Measurements from ENCODE around the gene TPCN2. TPM values are rescaled to one million over a fixed set of nuclear protein-coding genes. Genes with fewer than 3 reads are reported as not detected.

TPCN2 gene
- total RNA-seq, 4 donors from 2014 or later = 5.6 to 54.6 (median 17.7) TPM

DNA sequence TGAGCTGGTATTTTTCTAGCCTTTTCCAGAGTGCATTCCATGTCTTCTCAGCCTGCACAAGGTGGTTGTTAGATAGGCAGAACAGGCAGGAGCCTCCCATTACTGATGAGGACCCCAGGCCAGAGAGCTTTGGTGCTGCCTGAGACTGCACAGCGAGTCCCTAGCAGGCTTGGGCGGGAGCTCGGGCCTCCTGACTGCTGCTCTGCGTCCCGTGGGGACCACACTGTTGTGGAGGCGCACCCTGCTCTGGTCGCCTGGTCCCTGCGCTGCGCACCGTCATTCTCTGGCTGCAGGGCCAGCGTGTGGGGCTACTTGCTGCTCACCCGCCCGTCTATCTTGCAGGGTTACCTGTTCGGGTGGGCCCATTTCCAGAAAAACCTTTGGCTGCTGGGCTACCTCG lies 8.5 kb downstream of the TPCN2 start:
- H3K36me3 ChIP-seq = no peaks in the 10 kb centered on the region
- no peak for DNase-seq

DNA sequence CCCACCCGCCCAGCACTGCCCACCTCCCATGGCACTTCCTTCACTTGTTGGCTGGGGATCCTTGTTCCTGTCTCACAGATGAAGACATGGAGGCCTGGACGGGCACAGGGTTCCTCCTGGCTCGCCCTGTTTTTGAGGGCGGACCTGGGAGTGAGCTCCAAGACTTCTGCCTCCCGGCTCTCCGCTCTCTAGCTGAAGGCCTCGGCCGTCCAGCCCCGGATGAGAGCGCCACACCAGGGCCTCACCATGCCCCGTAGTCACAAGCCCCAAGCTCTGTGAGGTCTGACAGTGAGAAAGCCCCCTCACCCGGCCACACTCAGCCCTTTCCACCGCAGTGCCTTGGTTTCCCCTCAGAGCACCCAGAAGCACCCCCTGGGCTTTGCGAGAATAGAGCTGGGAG lies 9.1 kb downstream of the TPCN2 start:
- intact Hi-C loops (cut with DNase I; ENCODE audit: low total_unique reads) = no loop called here
- no peaks in the 10 kb centered on the region for H3K36me3 ChIP-seq

More for the DNA sequence above, 8.5 kb downstream of the TPCN2 start:
- Histone ChIP-seq H3K4me3 (no peak overlapping the region), H3K27ac (no peak overlapping the region), H3K27me3 (no peaks in the 10 kb centered on the region), H3K4me1 (peaks cover 0 to under 1% of the 10 kb centered on the region in 2 donors), H3K9me3 (no peaks in the 10 kb centered on the region)
- intact Hi-C loops (cut with DNase I; ENCODE audit: low total_unique reads) = no loop called here
- TF ChIP-seq POLR2A (IDR thresholded peaks at IDR 0.05) = no peak
- TF ChIP-seq, protein P1, sequence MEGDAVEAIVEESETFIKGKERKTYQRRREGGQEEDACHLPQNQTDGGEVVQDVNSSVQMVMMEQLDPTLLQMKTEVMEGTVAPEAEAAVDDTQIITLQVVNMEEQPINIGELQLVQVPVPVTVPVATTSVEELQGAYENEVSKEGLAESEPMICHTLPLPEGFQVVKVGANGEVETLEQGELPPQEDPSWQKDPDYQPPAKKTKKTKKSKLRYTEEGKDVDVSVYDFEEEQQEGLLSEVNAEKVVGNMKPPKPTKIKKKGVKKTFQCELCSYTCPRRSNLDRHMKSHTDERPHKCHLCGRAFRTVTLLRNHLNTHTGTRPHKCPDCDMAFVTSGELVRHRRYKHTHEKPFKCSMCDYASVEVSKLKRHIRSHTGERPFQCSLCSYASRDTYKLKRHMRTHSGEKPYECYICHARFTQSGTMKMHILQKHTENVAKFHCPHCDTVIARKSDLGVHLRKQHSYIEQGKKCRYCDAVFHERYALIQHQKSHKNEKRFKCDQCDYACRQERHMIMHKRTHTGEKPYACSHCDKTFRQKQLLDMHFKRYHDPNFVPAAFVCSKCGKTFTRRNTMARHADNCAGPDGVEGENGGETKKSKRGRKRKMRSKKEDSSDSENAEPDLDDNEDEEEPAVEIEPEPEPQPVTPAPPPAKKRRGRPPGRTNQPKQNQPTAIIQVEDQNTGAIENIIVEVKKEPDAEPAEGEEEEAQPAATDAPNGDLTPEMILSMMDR (IDR thresholded peaks at IDR 0.05) = no peak

DNA sequence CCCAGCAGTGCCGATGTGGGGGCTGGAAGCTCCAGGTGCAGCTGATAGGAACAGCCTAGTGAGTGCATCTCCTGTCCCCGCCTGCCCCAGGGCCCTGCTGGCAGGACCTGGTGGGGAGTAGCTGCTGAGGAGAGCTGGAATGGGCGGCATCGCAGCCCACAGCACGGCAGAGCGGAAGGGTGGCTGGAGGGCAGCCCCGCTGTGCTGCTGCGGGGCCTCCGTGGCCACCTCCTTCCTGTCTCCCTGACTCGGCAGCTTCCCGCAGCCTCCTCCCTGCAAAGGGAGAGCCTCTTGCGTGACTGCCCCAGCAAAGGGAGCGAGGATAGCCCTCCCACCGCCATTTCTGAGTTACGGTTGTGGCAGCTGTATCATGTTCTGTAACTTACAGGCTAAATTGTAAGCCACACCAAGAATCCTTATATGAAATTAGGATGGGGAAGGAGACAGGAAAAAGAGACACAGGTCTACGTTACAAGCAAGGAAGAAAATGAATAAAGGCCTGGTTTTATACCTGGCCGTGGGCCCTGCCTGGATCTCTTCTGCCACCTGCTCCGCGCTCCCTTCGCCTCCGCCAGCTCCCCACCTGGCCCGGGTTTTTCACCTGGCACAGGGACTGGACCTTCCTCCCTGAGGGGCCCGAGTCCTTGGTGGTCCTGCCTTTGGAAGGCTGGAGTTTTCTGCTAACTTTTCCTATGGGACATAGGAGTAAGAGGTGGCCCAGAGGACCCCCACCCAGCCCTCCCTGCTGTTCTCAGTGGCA lies 10.0 kb downstream of the TPCN2 start:
- TF ChIP-seq, protein P1 (IDR thresholded peaks at IDR 0.05) = no peak
- no peak for TF ChIP-seq POLR2A (IDR thresholded peaks at IDR 0.05)
- no peak overlapping the region for H3K27ac ChIP-seq
- intact Hi-C loops (cut with DNase I; ENCODE audit: low total_unique reads) = no loop called here
- H3K9me3 ChIP-seq = no peaks in the 10 kb centered on the region
- no peaks in the 10 kb centered on the region for H3K27me3 ChIP-seq
- no peak overlapping the region for H3K4me3 ChIP-seq
- H3K4me1 ChIP-seq = no peaks in the 10 kb centered on the region
- H3K36me3 ChIP-seq = no peaks in the 10 kb centered on the region
- DNase-seq = no peak

More for the DNA sequence above, 9.1 kb downstream of the TPCN2 start:
- Histone ChIP-seq H3K27ac (no peak overlapping the region), H3K4me3 (no peak overlapping the region), H3K4me1 (no peaks in the 10 kb centered on the region), H3K27me3 (no peaks in the 10 kb centered on the region), H3K9me3 (no peaks in the 10 kb centered on the region)
- no peak for TF ChIP-seq POLR2A (IDR thresholded peaks at IDR 0.05)
- TF ChIP-seq, protein P1 (IDR thresholded peaks at IDR 0.05) = no peak
- no peak for DNase-seq

DNA sequence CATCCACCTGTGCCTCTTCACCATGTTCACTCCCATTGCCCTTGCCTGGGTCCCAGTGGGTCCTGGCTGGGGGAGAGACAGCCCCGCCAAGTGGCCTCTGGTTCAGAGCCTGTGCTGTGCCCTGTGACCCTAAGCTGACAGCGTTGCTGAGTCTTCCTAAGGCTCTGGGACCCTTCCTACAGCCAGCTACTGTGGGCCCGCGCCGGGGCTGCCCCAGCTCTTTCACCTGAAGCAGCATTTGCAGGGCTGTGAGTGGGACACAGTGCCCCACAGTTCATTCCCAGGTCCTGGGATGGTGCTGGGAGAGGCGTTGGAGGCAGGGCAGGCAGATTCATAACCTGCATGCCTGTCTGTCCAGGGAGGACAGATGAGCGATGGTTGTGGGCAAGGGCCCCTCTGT lies 10.7 kb downstream of the TPCN2 start:
- H3K27ac ChIP-seq = no peak overlapping the region
- H3K27me3 ChIP-seq = no peaks in the 10 kb centered on the region
- no peaks in the 10 kb centered on the region for H3K9me3 ChIP-seq
- H3K36me3 ChIP-seq = no peaks in the 10 kb centered on the region
- intact Hi-C loops (cut with DNase I; ENCODE audit: low total_unique reads) = no loop called here
- TF ChIP-seq, protein P1 (IDR thresholded peaks at IDR 0.05) = no peak
- no peak for TF ChIP-seq POLR2A (IDR thresholded peaks at IDR 0.05)
- H3K4me3 ChIP-seq = no peak overlapping the region
- H3K4me1 ChIP-seq = no peaks in the 10 kb centered on the region
- DNase-seq = no peak

DNA sequence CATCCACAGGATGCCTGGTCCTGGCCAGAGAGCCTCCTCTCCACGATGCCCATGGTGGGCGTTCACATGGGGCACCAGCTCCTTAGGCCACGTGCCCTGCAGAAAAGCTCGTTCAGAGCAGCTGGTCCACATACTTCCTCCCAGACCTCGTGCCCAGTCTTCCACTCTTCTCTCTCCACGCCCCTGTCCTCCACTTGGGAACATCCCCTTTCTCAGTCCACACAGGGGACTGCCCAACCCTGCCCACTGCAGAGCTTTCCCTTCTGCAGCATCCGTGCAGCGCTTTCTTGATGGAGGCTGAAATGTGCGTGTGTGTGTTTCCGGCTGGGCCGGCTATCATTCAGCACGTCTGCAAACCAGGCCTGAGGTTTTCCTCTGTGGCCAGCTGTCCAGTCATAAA lies 11.3 kb downstream of the TPCN2 start:
- Histone ChIP-seq H3K36me3 (no peaks in the 10 kb centered on the region), H3K27ac (no peak overlapping the region), H3K4me1 (no peaks in the 10 kb centered on the region), H3K4me3 (no peak overlapping the region), H3K27me3 (no peaks in the 10 kb centered on the region), H3K9me3 (no peaks in the 10 kb centered on the region)
- TF ChIP-seq, protein P1 (IDR thresholded peaks at IDR 0.05) = no peak
- no peak for TF ChIP-seq POLR2A (IDR thresholded peaks at IDR 0.05)
- no peak for DNase-seq
- intact Hi-C loops (cut with DNase I; ENCODE audit: low total_unique reads) = no loop called here
